Subcutaneous adipose tissue (tissue), 4 donors: Measurements from ENCODE around the gene PTPA. TPM values are rescaled to one million over a fixed set of nuclear protein-coding genes. Genes with fewer than 3 reads are reported as not detected.

ENCODE experiments used
- total RNA-seq, 4 donors: library from RNA; depleted of rRNA; stranded (reverse); fragments of >200 nt; gene quantifications; one replicate each; pipeline ENCODE4 v1.1.0, GENCODE V29; 2016
- TF ChIP-seq, protein P1 (sequence below): fragments of 450-650 bp; IDR thresholded peaks from one replicate; pipeline ENCODE4 v1.5.1; 2016; ENCODE audit warnings: low read depth, mild to moderate bottlenecking, control low read depth, antibody characterized with exemption, moderate library complexity

PTPA gene
- total RNA-seq, 4 donors from 2014 or later, result 23.8 to 51.1 (median 34.4) TPM

- TF ChIP-seq, protein P1, sequence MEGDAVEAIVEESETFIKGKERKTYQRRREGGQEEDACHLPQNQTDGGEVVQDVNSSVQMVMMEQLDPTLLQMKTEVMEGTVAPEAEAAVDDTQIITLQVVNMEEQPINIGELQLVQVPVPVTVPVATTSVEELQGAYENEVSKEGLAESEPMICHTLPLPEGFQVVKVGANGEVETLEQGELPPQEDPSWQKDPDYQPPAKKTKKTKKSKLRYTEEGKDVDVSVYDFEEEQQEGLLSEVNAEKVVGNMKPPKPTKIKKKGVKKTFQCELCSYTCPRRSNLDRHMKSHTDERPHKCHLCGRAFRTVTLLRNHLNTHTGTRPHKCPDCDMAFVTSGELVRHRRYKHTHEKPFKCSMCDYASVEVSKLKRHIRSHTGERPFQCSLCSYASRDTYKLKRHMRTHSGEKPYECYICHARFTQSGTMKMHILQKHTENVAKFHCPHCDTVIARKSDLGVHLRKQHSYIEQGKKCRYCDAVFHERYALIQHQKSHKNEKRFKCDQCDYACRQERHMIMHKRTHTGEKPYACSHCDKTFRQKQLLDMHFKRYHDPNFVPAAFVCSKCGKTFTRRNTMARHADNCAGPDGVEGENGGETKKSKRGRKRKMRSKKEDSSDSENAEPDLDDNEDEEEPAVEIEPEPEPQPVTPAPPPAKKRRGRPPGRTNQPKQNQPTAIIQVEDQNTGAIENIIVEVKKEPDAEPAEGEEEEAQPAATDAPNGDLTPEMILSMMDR, result no peak
Observed at GRCh38 chr9:129178568-129179382, 67.6 kb downstream of the PTPA start.

DNA sequence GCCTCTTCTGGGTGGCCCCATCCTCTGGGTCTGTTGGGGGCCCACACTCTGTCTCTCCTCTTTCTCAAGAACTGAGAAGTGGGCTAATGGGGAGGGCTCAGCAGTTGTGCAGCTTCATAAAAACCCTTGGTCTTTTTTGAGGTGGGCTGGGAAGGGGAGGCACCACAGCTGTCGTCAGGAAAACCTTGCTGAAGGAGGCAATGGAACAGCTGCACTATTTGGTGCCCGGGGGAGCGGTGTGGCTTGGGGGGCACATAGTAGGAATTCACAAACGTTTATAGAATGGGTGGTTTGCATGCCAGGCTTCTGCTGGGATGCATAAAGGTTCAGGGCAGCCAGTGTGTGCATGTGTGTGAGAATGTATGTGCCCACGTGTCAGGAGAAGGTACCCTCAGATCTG is 70.0 kb downstream of the PTPA start:
- TF ChIP-seq, protein P1, result no peak

DNA sequence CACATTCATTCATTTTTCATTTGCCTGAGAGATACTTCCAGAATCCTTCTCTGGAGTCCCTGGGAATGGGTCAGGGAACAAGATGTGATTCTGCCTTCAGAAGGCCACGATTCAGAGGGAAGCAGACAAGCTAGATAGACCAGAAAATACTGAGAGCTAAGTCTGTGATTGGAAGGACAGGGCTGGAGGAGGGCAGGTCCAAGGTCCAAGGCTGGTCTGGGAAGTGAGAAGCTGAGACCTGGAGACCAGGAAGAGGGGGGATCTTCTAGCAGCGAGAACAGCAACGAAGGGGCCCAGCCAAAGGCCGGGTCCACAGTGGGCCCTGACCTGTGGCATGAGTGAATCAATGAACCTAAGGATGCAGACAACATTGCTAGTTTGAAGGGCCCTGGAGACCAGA is 70.9 kb downstream of the PTPA start:
- TF ChIP-seq, protein P1, result no peak

- TF ChIP-seq, protein P1, result no peak
Observed at GRCh38 chr9:129182625-129183494, 71.6 kb downstream of the PTPA start.

GRCh38 chr9:129183495-129184218 is 72.4 kb downstream of the PTPA start:
- TF ChIP-seq, protein P1, result no peak

GRCh38 chr9:129184219-129184524 is 73.0 kb downstream of the PTPA start:
- TF ChIP-seq, protein P1, result no peak

DNA sequence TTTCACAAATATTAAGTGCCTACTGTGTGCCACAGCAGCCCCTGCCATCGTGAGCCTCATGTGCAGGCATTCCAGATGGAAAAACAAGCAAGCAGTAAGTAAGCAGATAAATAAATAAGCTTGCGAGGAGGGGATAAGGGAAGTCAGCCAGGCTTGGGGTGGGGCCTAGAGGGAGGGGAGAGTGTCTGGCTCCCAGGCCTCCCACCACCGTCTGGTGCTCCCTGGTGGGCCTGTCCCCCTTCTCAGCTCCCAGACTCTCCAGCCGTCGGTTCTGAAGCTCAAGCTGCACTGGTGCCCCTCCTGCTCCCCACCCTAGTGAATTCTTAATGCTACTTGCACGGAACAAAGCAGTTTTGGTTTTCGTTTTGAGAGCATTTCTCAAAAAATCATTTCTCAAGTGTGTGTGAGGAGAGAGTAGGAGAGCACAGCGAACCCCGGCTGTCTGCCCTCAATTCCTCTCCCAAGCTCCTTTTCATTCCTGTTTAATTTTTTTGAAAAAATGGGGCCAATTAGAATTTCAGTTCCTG is 73.4 kb downstream of the PTPA start:
- TF ChIP-seq, protein P1, result no peak
